ENCODE results near the gene SNTA1. TPM values are rescaled to one million over a fixed set of nuclear protein-coding genes. Genes with fewer than 3 reads are reported as not detected.
"Not testable (repeated sequence)": the region's sequence is repeated elsewhere in the genome, so short reads cannot be mapped to it uniquely, and the experiment has no call there.

The SNTA1 gene
- total RNA-seq, 4 donors from 2014 or later, result 26.8 to 54.6 (median 51.9) TPM

GRCh38 chr20:33391722-33392415 lies 51.7 kb downstream of the SNTA1 start:
- ATAC-seq, result no peak
- WGBS, 2 donors (ENCODE audit: low coverage in 1 of 2), result 74 to 77% methylated on average over 6 to 9 of the region's 9 CpGs
- Histone ChIP-seq H3K4me1 (no peaks in the 10 kb centered on the region), H3K4me3 (no peak overlapping the region), H3K27me3 (no peaks in the 10 kb centered on the region), H3K9me3 (no peaks in the 10 kb centered on the region), H3K36me3 (peaks cover 0 to 96% of the 10 kb centered on the region in 2 donors), H3K27ac (no peak overlapping the region)
- no peak for TF ChIP-seq POLR2A (IDR thresholded peaks at IDR 0.05)
- no peak for TF ChIP-seq EP300 (IDR thresholded peaks at IDR 0.05)
- TF ChIP-seq, protein P1, sequence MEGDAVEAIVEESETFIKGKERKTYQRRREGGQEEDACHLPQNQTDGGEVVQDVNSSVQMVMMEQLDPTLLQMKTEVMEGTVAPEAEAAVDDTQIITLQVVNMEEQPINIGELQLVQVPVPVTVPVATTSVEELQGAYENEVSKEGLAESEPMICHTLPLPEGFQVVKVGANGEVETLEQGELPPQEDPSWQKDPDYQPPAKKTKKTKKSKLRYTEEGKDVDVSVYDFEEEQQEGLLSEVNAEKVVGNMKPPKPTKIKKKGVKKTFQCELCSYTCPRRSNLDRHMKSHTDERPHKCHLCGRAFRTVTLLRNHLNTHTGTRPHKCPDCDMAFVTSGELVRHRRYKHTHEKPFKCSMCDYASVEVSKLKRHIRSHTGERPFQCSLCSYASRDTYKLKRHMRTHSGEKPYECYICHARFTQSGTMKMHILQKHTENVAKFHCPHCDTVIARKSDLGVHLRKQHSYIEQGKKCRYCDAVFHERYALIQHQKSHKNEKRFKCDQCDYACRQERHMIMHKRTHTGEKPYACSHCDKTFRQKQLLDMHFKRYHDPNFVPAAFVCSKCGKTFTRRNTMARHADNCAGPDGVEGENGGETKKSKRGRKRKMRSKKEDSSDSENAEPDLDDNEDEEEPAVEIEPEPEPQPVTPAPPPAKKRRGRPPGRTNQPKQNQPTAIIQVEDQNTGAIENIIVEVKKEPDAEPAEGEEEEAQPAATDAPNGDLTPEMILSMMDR (IDR thresholded peaks at IDR 0.05), result no peak
- TF ChIP-seq POLR2AphosphoS5 (IDR thresholded peaks at IDR 0.05), result no peak

DNA sequence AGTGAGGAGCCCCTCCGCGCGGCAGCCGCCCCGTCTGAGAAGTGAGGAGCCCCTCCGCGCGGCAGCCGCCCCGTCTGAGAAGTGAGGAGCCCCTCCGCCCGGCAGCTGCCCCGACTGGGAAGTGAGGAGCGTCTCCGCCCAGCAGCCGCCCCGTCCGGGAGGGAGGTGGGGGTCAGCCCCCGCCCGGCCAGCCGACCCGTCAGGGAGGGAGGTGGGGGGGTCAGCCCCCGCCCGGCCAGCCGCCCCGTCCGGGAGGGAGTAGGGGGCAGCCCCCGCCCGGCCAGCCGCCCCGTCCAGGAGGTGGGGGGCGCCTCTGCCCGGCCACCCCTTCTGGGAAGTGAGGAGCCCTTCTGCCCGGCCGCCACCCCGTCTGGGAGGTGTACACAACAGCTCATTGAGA lies 54.2 kb downstream of the SNTA1 start:
- H3K36me3 ChIP-seq, result peaks cover 0 to 96% of the 10 kb centered on the region in 2 donors
- no CpG with 5 or more reads among the region's 36 CpGs for WGBS, 2 donors (ENCODE audit: low coverage in 1 of 2)
- H3K27ac ChIP-seq, H3K27me3 ChIP-seq, H3K4me1 ChIP-seq, ATAC-seq, H3K9me3 ChIP-seq, H3K4me3 ChIP-seq: not testable (repeated sequence)

GRCh38 chr20:33388268-33388667 lies 55.3 kb downstream of the SNTA1 start:
- Histone ChIP-seq H3K27ac (no peak overlapping the region), H3K9me3 (no peaks in the 10 kb centered on the region), H3K27me3 (no peaks in the 10 kb centered on the region), H3K4me1 (no peaks in the 10 kb centered on the region), H3K36me3 (peaks cover 0 to 96% of the 10 kb centered on the region in 2 donors), H3K4me3 (no peak overlapping the region)
- ATAC-seq, result no peak
- WGBS, 2 donors (ENCODE audit: low coverage in 1 of 2), result 83 to 100% methylated on average over 1 to 3 of the region's 3 CpGs
- TF ChIP-seq POLR2A (IDR thresholded peaks at IDR 0.05), result no peak
- TF ChIP-seq, protein P1 (IDR thresholded peaks at IDR 0.05), result no peak
- TF ChIP-seq POLR2AphosphoS5 (IDR thresholded peaks at IDR 0.05), result no peak
- no peak for TF ChIP-seq EP300 (IDR thresholded peaks at IDR 0.05)

GRCh38 chr20:33387177-33387576 lies 56.4 kb downstream of the SNTA1 start:
- Histone ChIP-seq H3K27me3 (no peaks in the 10 kb centered on the region), H3K4me1 (no peaks in the 10 kb centered on the region), H3K4me3 (no peak overlapping the region), H3K9me3 (no peaks in the 10 kb centered on the region), H3K36me3 (peaks cover 0 to 96% of the 10 kb centered on the region in 2 donors), H3K27ac (no peak overlapping the region)
- TF ChIP-seq, protein P1 (IDR thresholded peaks at IDR 0.05), result no peak
- TF ChIP-seq EP300 (IDR thresholded peaks at IDR 0.05), result no peak
- no peak for TF ChIP-seq POLR2A (IDR thresholded peaks at IDR 0.05)
- TF ChIP-seq POLR2AphosphoS5 (IDR thresholded peaks at IDR 0.05), result no peak
- no peak for ATAC-seq
- WGBS, 2 donors (ENCODE audit: low coverage in 1 of 2), result 43 to 75% methylated on average over 4 to 7 of the region's 7 CpGs

DNA sequence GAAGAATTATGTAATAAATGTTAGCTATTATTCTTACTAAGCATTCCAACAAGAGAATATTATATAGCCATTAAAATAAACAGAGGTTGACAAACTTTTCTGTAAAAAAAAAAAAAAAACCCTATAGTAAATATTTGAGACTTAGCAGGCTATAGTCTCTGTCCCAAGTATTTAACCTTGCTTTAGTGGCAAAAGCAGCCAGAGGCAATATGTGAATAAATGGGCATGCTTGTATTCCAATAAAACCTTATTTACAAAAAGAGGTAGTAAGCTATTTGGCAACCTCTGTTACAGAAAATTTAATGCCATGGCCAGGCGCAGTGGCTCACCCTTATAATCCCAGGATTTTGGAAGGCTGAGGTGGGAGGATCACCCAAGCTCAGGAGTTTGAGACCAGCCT lies 56.9 kb downstream of the SNTA1 start:
- no peak overlapping the region for H3K27ac ChIP-seq
- H3K36me3 ChIP-seq, result peaks cover 0 to 96% of the 10 kb centered on the region in 2 donors
- no peak for ATAC-seq
- TF ChIP-seq POLR2A (IDR thresholded peaks at IDR 0.05), result no peak
- TF ChIP-seq POLR2AphosphoS5 (IDR thresholded peaks at IDR 0.05), result no peak
- TF ChIP-seq, protein P1 (IDR thresholded peaks at IDR 0.05), result no peak
- TF ChIP-seq EP300 (IDR thresholded peaks at IDR 0.05), result no peak
- H3K27me3 ChIP-seq, result no peaks in the 10 kb centered on the region
- no peaks in the 10 kb centered on the region for H3K4me1 ChIP-seq
- no peak overlapping the region for H3K4me3 ChIP-seq
- no peaks in the 10 kb centered on the region for H3K9me3 ChIP-seq
- 100% methylated on average over 1 of the region's 1 CpG; no CpG with 5 or more reads in 1 of the 2 donors for WGBS, 2 donors (ENCODE audit: low coverage in 1 of 2)
